A549 treated with CORT108297 at 1 μM for 4 hours (cell line): ENCODE measurements around the gene TNIP2. TPM values are rescaled to one million over a fixed set of nuclear protein-coding genes. Genes with fewer than 3 reads are reported as not detected.

Experiments
- total RNA-seq: library from RNA; stranded (reverse); fragments of 200-300 nt; extraction: Qiagen RNA extraction; gene quantifications from 5 replicates; pipeline ENCODE4 v1.2.3, GENCODE V29; 2022

Gene TNIP2
- total RNA-seq, result 32.1 to 45.2 TPM (median 42.1 TPM) in 5 replicates

GRCh38 chr4:2755821-2756690 lies at the start of gene TNIP2:
TNIP2 (minus strand) TSS chr4:2756336; CDS start chr4:2756289, 47 bp downstream.

GRCh38 chr4:2792711-2793585 lies 36.8 kb upstream of the TNIP2 start, which contains the start of gene SH3BP2:
SH3BP2 (plus strand) TSS chr4:2793085; CDS start chr4:2820618, 27,533 bp downstream.

Other genes starting within 250 kb of the TNIP2 start
- 8.2 to 9.1 TPM (median 8.9 TPM) in 5 replicates for gene FAM193A, start 219.7 kb downstream of the TNIP2 start, total RNA-seq
- gene SH3BP2, start 36.7 kb upstream of the TNIP2 start, total RNA-seq, result 3.2 to 5.2 TPM (median 5.0 TPM) in 5 replicates
- gene ADD1, start 87.5 kb upstream of the TNIP2 start, total RNA-seq, result 68.0 to 88.4 TPM (median 82.4 TPM) in 5 replicates
- 26.3 to 28.2 TPM (median 27.9 TPM) in 5 replicates for gene NOP14, start 207.1 kb upstream of the TNIP2 start, total RNA-seq
- gene GRK4, start 207.2 kb upstream of the TNIP2 start, total RNA-seq, result 1.3 to 1.6 TPM (median 1.4 TPM) in 5 replicates